ENCODE data around the gene CRACR2A.

CRACR2A gene

DNA sequence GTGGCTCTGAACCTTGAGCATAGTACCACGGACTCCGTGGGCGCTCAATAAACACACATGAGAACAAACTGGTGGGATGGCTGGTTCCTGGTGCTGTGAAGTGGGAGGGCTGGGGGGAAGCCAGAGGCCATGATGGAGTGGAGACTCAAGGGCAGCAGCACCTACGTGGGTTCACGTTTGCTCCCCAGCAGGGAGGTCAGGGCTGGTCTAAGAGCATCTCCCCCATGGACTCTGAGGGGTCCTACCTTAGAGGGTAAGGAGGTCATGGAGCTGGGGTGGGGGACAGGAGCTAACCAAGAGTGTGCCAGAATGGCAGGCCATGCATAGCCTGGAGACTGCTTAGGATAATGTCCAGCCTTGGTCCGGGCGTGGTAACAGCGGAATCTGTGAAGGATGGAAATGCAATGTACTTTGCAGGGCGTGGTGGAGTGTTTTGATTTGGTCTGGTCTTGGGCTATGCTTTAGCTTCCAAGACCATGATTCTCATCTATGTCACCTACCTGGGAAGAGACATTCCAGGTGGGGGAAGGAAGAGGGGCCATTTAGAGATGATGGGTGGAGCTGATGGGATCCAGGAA, 158.9 kb downstream of the CRACR2A start:
- no peak for DNase-seq

GRCh38 chr12:3592856-3593625, 159.9 kb downstream of the CRACR2A start:
- DNase-seq, result no peak

- no peak for DNase-seq
Observed at GRCh38 chr12:3589745-3590144, 163.2 kb downstream of the CRACR2A start.

DNA sequence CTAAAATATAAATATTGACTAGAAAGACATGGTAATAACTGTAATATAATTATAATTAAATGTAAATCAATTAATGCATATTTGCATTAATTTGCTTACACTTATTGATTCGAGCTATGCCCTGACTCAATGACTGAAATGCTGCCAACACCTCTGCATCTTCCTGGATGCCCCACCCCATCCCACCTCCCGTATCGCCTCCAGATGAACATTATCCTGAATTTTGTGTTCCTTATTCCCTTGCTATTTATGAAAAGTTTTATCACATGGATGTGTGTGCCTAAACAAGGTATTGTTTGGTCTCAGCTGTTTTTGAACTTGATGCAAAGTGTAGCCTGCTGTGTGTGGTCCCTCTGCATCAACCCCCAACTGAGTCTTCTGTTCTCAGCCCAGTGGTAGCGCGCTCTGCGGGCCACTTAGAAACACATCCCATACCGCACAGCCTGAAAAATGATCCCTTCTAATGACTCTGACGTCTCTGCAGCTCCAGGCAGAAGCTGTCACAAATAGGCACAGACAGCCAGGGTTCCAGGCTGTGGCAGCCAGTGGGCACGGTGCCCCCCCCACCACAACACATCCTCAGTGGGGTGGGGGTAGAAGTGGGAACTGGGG, 165.4 kb downstream of the CRACR2A start:
- DNase-seq, result no peak

GRCh38 chr12:3583656-3584334, 169.1 kb downstream of the CRACR2A start:
- no peak for DNase-seq

DNA sequence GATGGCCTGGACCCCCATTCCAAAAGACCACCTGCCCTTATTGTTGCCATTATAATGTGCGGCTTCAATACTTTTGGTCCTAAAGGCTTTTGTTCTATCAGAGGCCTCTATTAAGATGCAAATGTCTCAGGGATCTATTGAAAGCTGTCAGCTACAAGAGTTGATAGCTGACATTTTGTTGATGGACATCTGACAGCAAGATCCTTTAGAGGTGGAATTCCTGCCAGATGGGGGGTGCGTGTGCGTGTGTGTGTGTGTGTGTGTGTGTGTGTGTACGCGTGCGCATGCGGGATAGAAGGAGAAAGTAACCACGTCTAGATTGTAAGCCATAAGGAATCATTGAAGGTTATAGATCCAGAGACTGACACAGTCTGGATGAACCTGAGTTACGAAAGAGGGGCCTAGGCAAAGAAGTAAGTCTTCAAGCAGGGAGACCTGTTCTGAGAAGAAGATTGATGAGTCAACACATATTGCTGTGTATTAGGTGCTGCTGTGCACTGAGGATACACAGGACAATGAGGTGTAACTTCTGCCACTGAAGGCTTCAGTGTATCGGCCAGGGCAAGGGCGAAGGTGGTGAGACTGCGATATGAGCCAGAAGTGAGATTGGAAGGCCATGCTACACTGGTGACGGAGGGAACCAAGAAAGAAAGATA, 172.7 kb downstream of the CRACR2A start:
- no peak for DNase-seq

DNA sequence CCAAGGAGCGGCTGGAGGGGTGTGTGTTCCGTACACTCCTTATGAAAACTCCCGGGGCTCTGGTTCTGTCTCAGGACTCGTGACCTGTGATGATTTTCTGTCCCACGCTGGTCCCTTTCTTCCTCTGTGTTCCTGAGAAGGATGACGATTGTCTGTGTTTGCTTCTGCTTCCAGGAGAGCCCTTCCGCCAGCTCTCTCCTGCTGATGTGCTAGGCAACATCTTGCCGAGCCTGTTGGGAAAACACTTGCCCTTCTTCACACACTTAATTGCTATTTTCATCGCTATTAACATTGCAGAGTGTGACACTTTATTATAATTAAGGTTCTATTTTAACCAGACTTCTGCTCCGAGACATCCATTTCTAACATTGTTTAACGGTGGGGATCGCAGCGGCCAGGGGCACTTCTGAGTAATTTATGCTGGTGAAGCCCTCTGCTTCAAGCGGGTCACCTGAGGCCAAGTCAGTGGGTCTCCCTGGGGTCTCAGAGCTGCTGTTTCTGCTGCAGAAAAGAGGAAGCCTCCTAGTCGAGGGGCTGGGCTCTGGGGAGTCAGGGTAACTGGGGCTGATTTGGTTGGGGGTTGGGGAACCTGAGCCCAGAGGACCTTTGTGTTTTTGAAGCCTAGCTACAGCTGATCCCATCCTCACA, 173.3 kb downstream of the CRACR2A start:
- DNase-seq, result no peak

GRCh38 chr12:3578557-3578956, 174.4 kb downstream of the CRACR2A start:
- no peak for DNase-seq

DNA sequence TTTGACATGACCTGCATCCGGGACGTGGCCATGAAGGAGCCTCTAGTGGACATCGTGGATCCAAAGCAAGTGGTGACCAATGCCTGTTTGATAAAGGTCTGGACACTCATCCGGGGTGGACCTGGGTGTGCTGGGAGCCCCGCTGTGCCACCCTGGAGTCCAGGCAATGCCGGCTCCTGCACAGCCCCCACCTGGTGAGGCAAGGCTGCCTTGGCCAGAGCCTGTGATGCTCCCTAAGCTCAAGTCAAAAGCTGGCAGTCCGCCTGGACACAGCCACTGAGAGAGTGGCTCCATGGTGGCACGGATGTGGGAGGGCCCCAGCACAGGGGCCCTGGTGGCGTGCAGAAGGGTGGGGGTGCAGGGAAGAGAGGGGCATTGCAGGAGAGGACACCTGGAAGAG, 176.0 kb downstream of the CRACR2A start:
- no peak for DNase-seq

DNA sequence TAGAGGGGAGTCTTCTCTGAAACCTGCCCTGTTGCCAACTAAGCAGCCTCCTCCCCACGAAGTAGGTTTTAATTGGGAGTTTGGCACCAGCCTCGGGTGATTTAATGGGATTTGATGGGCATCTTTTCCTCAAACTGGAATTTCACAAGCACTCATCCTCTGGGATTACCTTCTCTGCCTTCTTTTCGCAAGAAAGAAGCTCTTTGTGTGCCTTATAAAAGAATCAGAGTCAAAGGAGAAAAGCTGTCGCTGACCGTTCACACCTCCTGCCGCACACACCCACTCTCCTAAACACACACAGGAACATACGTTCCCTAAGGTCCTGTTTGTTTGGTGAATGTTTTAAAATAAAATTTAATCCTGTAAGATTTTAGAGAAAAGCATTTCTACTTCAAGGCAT, 177.9 kb downstream of the CRACR2A start:
- DNase-seq, result no peak

DNA sequence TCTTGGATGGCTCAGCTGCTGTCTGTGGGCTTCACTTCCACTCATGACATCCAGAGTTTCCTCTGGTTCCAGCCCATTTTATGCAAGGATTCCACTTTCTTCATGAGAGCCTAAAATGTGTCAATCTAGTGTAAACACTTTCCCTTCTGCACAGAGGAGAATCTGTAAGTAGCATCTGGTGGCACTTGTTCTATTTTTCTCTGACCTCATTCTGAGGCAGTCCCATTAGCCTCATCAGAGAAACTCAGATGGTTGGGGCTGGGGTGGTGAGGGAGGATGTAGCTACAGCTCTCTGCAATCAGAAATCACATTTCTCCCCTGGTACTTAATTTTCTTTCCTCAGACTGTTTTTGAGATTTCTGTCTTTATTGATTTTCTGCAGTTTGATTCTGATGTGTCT, 180.3 kb downstream of the CRACR2A start:
- DNase-seq, result no peak

DNA sequence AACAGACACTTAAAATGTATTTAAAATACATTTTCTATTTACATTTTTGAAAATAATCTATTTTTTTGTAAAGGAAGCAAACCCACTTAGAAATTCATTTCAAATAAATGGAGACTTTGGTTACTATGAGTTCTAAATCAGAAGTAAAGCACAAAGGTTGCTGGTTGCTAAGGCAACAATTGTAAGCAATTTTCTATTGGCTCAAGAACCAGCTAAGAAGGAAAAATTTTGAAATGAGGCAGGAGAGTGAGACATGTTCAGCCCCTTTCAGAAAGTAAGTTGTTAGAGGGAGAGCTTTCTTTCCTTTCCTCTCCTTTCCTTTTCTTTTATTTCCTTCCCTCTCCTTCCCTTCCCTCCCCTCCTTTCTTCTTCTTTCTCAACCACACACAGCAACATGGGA, 181.2 kb downstream of the CRACR2A start:
- no peak for DNase-seq

- DNase-seq, result no peak
Observed at GRCh38 chr12:3571323-3571722, 181.6 kb downstream of the CRACR2A start.

DNA sequence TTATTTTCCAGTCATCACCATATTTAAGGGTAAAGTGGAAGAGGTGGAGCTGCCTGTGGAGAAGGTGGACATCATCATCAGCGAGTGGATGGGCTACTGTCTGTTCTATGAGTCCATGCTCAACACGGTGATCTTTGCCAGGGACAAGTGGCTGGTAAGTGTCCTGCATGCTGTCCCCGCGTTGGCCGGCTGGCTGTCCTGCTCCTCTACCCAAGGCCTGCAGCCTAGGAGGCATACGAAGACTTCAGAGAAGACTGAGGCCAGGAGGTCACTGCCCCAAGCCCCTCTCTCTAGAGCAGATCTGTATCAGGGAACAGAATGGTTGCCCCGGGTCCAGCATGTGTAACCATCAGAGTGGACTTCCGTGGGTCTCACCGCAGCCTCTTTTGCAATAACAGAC, 184.2 kb downstream of the CRACR2A start:
- DNase-seq, result no peak

GRCh38 chr12:3565985-3566384, 186.9 kb downstream of the CRACR2A start:
- DNase-seq, result no peak

All from kidney glomerular epithelial cell (primary cell).